K562 (cell line): ENCODE data around the gene ADTRP. TPM values are rescaled to one million over a fixed set of nuclear protein-coding genes. Genes with fewer than 3 reads are reported as not detected.

Experiments
- ETS2 ChIP-seq: IDR thresholded peaks from 2 replicates; pipeline ENCODE4 v1.6.1; 2016; ENCODE audit warnings: borderline replicate concordance, missing genetic modification characterization, mild to moderate bottlenecking, moderate library complexity, missing compliant biosample characterization; ENCODE audit not compliant: poor library complexity, severe bottlenecking
- HDAC2 ChIP-seq: fragments of 450-650 bp; IDR thresholded peaks from 2 replicates; pipeline ENCODE4 v1.6.1; 2016; ENCODE audit warnings: mild to moderate bottlenecking
- JUN ChIP-seq, 2 experiments: sonication (generic) in 1 of 2; formaldehyde crosslinking in 1 of 2; IDR thresholded peaks; 2 replicates each; pipeline versions ENCODE4 v1.6.1 to v1.8.0; 2012 to 2022; ENCODE audit warnings: borderline replicate concordance in 2 of 2, mild to moderate bottlenecking in 2 of 2, improper control_type of control experiment in 1 of 2, low read depth in 1 of 2, low read length in 1 of 2, missing genetic modification reagents in 1 of 2
- MTA1 ChIP-seq: fragments of 450-650 bp; IDR thresholded peaks from 2 replicates; pipeline ENCODE4 v1.6.1; 2017; ENCODE audit warnings: borderline replicate concordance
- POLR2AphosphoS5 ChIP-seq: IDR thresholded peaks from 2 replicates; pipeline ENCODE4 v1.6.1; 2011; ENCODE audit warnings: mild to moderate bottlenecking, low read depth, low read length, moderate library complexity; ENCODE audit not compliant: control insufficient read depth, insufficient read depth
- STAG1 ChIP-seq: sonication (generic); formaldehyde crosslinking; IDR thresholded peaks from 2 replicates; pipeline ENCODE4 v1.5.0; 2020; ENCODE audit warnings: missing genetic modification reagents, borderline replicate concordance
- ZFP30 ChIP-seq: fragments of 250-450 bp; sonication (Bioruptor Pico); IDR thresholded peaks from 2 replicates; pipeline ENCODE4 v1.8.0; 2022; ENCODE audit warnings: moderate library complexity, mild to moderate bottlenecking, inconsistent platforms, borderline replicate concordance
- ZNF407 ChIP-seq: fragments of 450-650 bp; IDR thresholded peaks from 2 replicates; pipeline ENCODE4 v1.6.1; 2016; ENCODE audit warnings: low read depth
- polyA plus RNA-seq, 8 experiments: library from polyadenylated mRNA; depleted of rRNA in 4 of 8; stranded (reverse) in 5 of 8; unstranded in 3 of 8; fragments of >200 nt; fragmentation: Nextera tagmentation in 2 of 8; fragmentation: Illumina TruSeq in 1 of 8; extraction: Ambion mirVana in 2 of 8; extraction: Trizol in 1 of 8; gene quantifications; 2 replicates each; pipeline versions ENCODE4 v1.2.1 to v1.2.3, GENCODE V29; 2011 to 2014; ENCODE audit warnings: inconsistent platforms in 1 of 8, missing spikeins in 1 of 8
- total RNA-seq, 7 experiments: library from RNA; depleted of rRNA in 6 of 7; stranded (reverse); fragments of >200 nt in 6 of 7; fragmentation: Illumina TruSeq in 2 of 7; extraction: Trizol in 2 of 7; gene quantifications; 2 replicates each; pipeline versions ENCODE4 v1.2.1 to v1.2.3, GENCODE V29; 2011 to 2021; ENCODE audit warnings: low replicate concordance in 1 of 7
- TF ChIP-seq, protein P1 (sequence below): fragments of 450-650 bp; formaldehyde crosslinking; IDR thresholded peaks from 2 replicates; pipeline ENCODE4 v1.4.0; 2022; ENCODE audit warnings: missing genetic modification characterization
- TF ChIP-seq, protein P2 (sequence below): fragments of 250-450 bp; sonication (Bioruptor Pico); IDR thresholded peaks from 2 replicates; pipeline ENCODE4 v1.5.0; 2021

ADTRP gene
- total and polyA plus RNA-seq, 9 of the 15 experiments (the other 6 are each of a cell fraction or from before 2014, with no cell fraction given), result 7.4 to 24.0 (median 13.6) TPM

GRCh38 chr6:11788043-11788442 is 9.4 kb upstream of the ADTRP start (continued):
- TF ChIP-seq ZNF407 (no peak), POLR2AphosphoS5 (no peak), ZFP30 (CRISPR knock-in tag) (no peak), ETS2 (tag) (no peak), STAG1 (CRISPR knock-in tag) (no peak), JUN (IDR thresholded peaks at IDR 0.05; ENCODE audit: borderline replicate concordance, low read depth, low read length) (no peak), JUN (CRISPR knock-in tag; IDR thresholded peaks at IDR 0.05; ENCODE audit: borderline replicate concordance) (no peak), HDAC2 (no peak), MTA1 (no peak)
- TF ChIP-seq, protein P1, sequence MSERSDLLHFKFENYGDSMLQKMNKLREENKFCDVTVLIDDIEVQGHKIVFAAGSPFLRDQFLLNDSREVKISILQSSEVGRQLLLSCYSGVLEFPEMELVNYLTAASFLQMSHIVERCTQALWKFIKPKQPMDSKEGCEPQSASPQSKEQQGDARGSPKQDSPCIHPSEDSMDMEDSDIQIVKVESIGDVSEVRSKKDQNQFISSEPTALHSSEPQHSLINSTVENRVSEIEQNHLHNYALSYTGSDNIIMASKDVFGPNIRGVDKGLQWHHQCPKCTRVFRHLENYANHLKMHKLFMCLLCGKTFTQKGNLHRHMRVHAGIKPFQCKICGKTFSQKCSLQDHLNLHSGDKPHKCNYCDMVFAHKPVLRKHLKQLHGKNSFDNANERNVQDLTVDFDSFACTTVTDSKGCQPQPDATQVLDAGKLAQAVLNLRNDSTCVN (CRISPR knock-in tag), result no peak
- TF ChIP-seq, protein P2, sequence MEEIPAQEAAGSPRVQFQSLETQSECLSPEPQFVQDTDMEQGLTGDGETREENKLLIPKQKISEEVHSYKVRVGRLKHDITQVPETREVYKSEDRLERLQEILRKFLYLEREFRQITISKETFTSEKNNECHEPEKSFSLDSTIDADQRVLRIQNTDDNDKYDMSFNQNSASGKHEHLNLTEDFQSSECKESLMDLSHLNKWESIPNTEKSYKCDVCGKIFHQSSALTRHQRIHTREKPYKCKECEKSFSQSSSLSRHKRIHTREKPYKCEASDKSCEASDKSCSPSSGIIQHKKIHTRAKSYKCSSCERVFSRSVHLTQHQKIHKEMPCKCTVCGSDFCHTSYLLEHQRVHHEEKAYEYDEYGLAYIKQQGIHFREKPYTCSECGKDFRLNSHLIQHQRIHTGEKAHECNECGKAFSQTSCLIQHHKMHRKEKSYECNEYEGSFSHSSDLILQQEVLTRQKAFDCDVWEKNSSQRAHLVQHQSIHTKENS, result no peak
